GM21825 (cell line): Measurements from ENCODE around the gene ST6GALNAC2.

Experiments used
- ATAC-seq: cut with Tn5 transposase; IDR thresholded peaks from one replicate; pipeline ENCODE4 v1.9.1; 2021; ENCODE audit warnings: mild to moderate bottlenecking, moderate library complexity; ENCODE audit not compliant: unreplicated experiment

ST6GALNAC2 gene

DNA sequence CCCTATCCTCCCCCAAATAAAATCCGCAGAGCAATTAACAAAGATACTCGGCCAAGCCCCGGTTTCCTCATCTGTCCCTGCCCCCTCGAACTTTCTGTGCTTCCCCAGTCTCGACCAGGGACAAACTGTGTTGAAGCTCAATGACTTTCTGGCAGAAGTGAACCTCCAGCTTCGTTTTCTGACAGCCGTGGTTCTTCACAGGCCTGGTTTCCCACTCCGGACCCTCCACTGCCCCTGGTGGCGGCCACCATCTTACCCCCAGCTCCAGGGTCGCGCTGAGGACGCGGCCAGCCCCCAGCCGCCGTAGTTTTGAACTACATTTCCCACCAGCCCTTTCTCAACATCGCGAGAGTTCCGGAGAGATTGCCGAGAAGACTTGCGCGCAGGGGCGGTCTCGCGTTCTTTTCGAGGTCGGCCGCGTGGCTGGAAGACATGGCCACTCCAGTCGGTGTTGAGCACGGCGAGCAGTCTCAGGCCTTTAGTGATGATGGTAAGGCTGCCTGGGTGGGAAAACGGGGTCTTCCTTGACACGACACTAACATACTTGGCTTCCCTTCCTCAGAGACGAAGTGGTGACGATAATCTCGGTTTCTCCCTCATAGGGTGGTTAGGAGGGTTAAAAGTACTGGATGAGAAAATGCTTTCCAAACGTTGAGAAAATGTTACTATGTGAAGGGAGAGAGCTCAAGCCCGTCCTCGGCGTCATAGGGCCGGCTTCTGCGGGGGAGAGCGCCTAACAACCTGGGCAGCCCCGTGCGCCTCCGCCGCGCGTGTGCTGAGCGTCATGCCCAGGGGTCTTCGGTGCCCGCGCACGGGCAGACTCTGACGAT is 28.1 kb downstream of the ST6GALNAC2 start:
- peak; percentile 71 for ATAC-seq

GRCh38 chr17:76556765-76557367 is 28.8 kb downstream of the ST6GALNAC2 start:
- peak; percentile 31 for ATAC-seq

DNA sequence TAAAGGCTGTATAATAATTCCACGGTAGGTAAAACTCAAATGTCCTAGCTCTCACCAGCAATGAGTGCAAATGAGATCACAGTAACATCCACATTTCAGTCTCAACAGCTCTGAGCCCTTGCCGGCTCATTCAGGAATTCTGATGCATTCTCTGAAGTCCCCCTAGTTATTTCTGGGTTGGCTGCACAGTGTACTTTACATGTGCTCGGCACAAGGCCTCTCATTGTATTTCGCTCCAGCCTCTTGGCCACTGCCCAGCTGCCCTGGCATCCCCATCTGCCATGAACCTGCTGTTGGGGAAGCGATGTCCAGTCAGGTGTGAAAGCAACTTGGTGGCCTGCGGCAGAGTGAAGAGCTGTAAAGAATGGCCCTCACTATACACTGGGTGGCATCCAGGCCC is 31.5 kb downstream of the ST6GALNAC2 start:
- no peak for ATAC-seq

GRCh38 chr17:76553178-76553908 is 32.3 kb downstream of the ST6GALNAC2 start:
- no peak for ATAC-seq

- no peak for ATAC-seq
These were observed 34.0 kb downstream of the ST6GALNAC2 start for GRCh38 chr17:76551685-76552084.

- no peak for ATAC-seq
These were observed 34.7 kb downstream of the ST6GALNAC2 start for GRCh38 chr17:76550712-76551615.

DNA sequence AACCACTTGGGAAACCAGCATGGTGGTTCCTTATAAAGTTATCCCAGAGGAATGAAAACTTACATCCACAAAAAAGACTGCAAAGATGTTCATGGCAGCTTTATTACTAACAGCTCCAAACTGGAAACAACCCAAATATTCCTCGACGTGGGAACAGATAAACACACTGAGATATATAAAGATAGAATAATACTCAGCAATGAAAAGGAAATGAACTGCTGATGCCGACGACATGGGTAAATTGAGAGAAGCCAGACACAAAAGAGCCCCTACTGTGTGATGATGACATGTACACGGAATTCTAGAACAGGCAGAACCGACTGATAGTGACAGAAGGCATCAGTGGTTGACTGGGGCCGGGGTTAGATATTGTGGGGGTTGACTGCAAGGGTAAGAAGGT is 36.1 kb downstream of the ST6GALNAC2 start:
- ATAC-seq, result no peak

GRCh38 chr17:76549215-76549518 is 36.5 kb downstream of the ST6GALNAC2 start:
- no peak for ATAC-seq

DNA sequence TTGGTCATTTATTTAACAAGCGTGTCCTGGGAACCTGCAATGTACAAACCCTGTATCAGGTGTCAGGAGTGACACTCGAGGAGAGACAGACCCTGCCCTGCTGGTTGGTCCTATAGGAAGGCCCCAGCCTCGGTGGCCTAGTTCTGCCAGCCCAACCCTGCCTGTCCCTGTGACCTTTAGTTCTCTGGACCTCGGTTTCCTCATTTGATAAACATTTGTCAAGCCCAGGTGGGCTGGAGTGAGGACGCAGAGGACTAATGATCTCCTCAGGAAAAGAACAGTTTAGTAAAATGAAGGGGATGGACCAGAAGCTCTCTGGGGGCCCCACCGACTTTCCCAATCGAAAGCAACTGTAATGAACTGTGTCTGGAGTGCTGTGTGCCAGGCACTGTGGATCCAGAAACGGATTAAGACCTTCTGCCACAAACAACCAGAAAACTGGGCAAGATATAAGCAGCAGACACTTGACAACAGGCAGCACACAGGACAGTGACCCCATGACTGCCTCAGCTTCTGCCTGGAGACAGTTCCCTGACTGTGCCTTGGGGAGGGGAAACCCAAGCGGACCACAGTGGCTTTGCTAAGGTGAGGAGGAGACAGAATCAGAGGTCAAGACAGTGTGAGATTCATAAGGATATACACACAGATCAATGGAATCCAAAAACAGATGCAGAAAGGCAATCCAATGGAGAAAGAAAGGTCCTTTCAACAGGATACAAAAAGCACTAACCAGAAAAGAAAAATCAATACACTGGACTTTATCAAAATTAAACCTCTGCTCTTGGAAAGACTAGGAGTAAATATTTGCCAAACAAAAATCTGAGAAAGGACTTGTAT is 37.1 kb downstream of the ST6GALNAC2 start:
- ATAC-seq, result no peak

GRCh38 chr17:76547642-76548202 is 37.9 kb downstream of the ST6GALNAC2 start:
- ATAC-seq, result no peak

DNA sequence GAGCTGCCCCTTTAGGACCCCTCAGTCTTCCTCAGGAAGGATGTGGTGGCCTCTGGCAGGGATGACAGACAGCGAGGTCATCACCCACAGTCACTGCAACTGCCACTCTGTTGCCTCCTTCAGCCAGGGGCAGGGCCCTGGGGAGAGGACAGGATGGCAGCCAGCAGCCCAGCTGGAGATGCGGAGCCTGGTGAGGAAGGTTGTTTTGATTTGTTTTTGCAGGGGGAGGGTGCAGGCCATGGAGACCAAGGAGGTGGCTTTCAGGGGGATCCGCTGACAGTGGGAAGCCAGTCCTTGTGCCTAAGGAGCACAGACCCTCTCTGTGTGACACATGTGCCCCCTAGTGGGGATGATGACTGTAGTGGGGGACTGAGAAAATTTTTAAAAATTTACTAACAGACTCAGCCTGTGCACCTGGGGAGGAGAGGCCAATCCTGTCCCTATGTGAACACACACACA is 38.4 kb downstream of the ST6GALNAC2 start:
- no peak for ATAC-seq

- no peak for ATAC-seq
These were observed 39.0 kb downstream of the ST6GALNAC2 start for GRCh38 chr17:76546556-76547182.

DNA sequence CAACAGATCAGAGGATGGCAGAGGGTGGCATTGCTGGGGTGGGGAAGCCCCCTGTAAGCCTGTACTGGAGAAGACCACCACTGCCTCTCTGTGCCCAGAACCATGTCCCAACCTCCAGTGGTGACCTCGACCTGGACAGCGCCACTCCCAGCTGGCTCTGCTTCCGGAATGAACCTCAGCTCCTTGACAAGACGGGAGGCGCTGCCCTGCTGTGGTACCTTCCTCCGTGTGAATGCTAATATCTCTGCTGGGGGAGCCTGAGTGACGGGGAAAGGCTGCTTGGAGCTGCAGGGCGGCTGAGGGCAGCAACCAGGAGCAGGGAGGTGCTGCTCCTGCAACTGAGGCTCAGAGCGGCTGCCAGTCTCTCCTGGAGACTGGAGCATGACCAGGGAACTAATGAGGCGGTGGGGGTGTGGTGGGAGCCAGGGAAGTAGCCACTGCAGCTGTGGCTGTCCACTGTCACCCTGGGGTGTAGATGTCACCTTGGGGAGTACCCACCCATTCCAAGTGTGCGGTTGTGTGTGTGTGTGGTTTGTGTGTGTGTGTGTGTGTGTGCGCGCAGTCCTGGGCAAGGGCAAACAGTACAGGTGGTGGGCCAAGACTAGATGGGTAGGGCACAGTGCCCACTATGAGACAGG is 39.6 kb downstream of the ST6GALNAC2 start:
- no peak for ATAC-seq

GRCh38 chr17:76544546-76545365 is 40.9 kb downstream of the ST6GALNAC2 start:
- no peak for ATAC-seq

GRCh38 chr17:76543826-76544545 is 41.7 kb downstream of the ST6GALNAC2 start:
- ATAC-seq, result no peak

GRCh38 chr17:76543482-76543825 is 42.2 kb downstream of the ST6GALNAC2 start:
- no peak for ATAC-seq

- ATAC-seq, result no peak
These were observed 42.7 kb downstream of the ST6GALNAC2 start for GRCh38 chr17:76542984-76543383.
